Astrocyte of the cerebellum (primary cell): Measurements from ENCODE around the gene SPATA13.

Source experiments
- DNase-seq: peaks from one replicate; pipeline ENCODE4 v3.0.0-alpha.2; 2011; ENCODE audit warnings: low read depth
- H3K4me3 ChIP-seq: 2 replicates; pipeline ENCODE4 v1.5.1; 2011; ENCODE audit warnings: mild to moderate bottlenecking, low read depth, low read length, moderate library complexity
- CTCF ChIP-seq: IDR thresholded peaks from 2 replicates; pipeline ENCODE4 v1.5.1; 2012; ENCODE audit warnings: low read length, low read depth, moderate library complexity, mild to moderate bottlenecking; ENCODE audit errors: missing control alignments
- in situ Hi-C: cut with HindIII; loops from 2 replicates; pipeline ENCODE4 v1.10.0; 2017; ENCODE audit warnings: low sequenced_read_pairs

Gene SPATA13

GRCh38 chr13:24187185-24187584 is 26.7 kb downstream of the SPATA13 start:
- H3K4me3 ChIP-seq, result no peak overlapping the region
- no peak for DNase-seq
- in situ Hi-C loops, result no loop called here
- no peak for TF ChIP-seq CTCF

- no peak for DNase-seq
- no peak for TF ChIP-seq CTCF
- in situ Hi-C loops, result no loop called here
Observed at GRCh38 chr13:24192057-24192810, 31.7 kb downstream of the SPATA13 start.

GRCh38 chr13:24192811-24193162 is 32.3 kb downstream of the SPATA13 start:
- no peak for DNase-seq
- no peak overlapping the region for H3K4me3 ChIP-seq
- in situ Hi-C loops, result no loop called here
- no peak for TF ChIP-seq CTCF

More at GRCh38 chr13:24192057-24192810, 31.7 kb downstream of the SPATA13 start:
- no peak overlapping the region for H3K4me3 ChIP-seq

DNA sequence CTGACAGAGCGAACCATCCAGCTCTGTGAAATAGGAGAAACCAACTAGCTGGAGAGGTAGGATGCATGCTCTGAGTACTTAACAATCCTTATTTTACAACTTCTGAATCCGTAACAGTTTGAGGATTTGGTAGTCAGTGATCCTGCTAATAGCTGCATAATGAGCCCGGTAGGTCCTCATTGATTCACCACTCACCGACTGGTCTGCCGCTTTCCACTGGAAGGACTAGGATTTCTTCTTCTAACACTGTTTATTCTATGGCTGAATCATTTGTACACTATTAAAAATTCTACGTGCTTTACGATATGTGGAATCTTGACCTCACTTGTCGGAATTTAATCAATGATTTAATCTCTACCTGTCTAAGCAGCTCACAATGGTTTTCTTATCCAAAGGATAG is 33.9 kb downstream of the SPATA13 start:
- TF ChIP-seq CTCF, result no peak
- H3K4me3 ChIP-seq, result no peak overlapping the region
- DNase-seq, result no peak
- in situ Hi-C loops, result no loop called here

- no peak for DNase-seq
- in situ Hi-C loops, result no loop called here
- no peak for TF ChIP-seq CTCF
Observed at GRCh38 chr13:24195626-24196025, 35.1 kb downstream of the SPATA13 start.

DNA sequence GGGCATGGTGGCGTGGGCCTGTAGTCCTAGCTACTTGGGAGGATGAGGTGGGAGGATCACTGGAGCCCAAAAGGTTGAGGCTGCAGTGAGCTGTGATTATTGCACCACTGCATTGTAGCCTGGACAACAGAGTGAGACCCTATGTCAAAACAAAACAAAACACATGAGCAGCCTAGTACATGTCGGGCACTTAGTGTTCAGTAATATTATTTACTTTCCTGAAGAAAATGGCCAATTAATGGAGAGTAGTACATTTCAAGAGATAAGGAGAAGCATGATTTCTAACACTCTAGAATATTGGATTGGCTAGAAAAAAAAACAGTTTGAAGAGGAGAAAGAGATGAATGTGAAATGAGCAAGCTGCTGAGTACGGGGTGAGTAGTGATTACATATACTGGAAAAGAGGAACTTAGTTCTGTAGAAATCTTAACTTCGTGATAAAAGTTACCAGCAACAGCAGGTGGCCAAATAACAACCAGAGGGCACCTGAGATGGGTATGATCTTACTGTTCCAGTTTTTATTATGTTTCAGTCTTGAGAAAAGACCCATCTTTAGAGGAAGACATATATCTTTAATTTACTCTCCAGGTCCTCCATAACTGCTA is 36.2 kb downstream of the SPATA13 start:
- in situ Hi-C loops, result no loop called here
- DNase-seq, result no peak
- TF ChIP-seq CTCF, result no peak

More at GRCh38 chr13:24195626-24196025, 35.1 kb downstream of the SPATA13 start:
- H3K4me3 ChIP-seq, result no peak overlapping the region

More for the DNA sequence above, 36.2 kb downstream of the SPATA13 start:
- no peak overlapping the region for H3K4me3 ChIP-seq
